ENCODE data around the gene P3H2.

P3H2 gene

GRCh38 chr3:190016966-190017365 lies 103.7 kb downstream of the P3H2 start:
- TF ChIP-seq TAF1 (IDR thresholded peaks at IDR 0.05; ENCODE audit: borderline replicate concordance, insufficient read depth, low read length) (no peak), FOXP2 (optimal IDR thresholded peaks at IDR 0.05; ENCODE audit: borderline replicate concordance, extremely low read depth, extremely low read length, insufficient read depth) (no peak), REST (IDR thresholded peaks at IDR 0.05; ENCODE audit: insufficient read depth in 1 of 2, low read depth in 2 of 2, low read length in 2 of 2) (no peak)

- no peak for TF ChIP-seq SIN3A (IDR thresholded peaks at IDR 0.05; ENCODE audit: borderline replicate concordance, insufficient read depth, low read length)
- TF ChIP-seq FOXP2 (optimal IDR thresholded peaks at IDR 0.05; ENCODE audit: borderline replicate concordance, extremely low read depth, extremely low read length, insufficient read depth): no peak
Observed at GRCh38 chr3:190014940-190015339, 105.8 kb downstream of the P3H2 start.

- TF ChIP-seq POLR2AphosphoS5 (IDR thresholded peaks at IDR 0.05; ENCODE audit: low read depth, low read length): no peak
- no peak for TF ChIP-seq REST (IDR thresholded peaks at IDR 0.05; ENCODE audit: insufficient read depth in 1 of 2, low read depth in 2 of 2, low read length in 2 of 2)
- TF ChIP-seq SIN3A (IDR thresholded peaks at IDR 0.05; ENCODE audit: borderline replicate concordance, insufficient read depth, low read length): no peak
- no peak for TF ChIP-seq TAF1 (IDR thresholded peaks at IDR 0.05; ENCODE audit: borderline replicate concordance, insufficient read depth, low read length)
- TF ChIP-seq FOXP2 (optimal IDR thresholded peaks at IDR 0.05; ENCODE audit: borderline replicate concordance, extremely low read depth, extremely low read length, insufficient read depth): no peak
Observed at GRCh38 chr3:190013943-190014924, 106.5 kb downstream of the P3H2 start.

- TF ChIP-seq REST (IDR thresholded peaks at IDR 0.05; ENCODE audit: insufficient read depth in 1 of 2, low read depth in 2 of 2, low read length in 2 of 2) (no peak), FOXP2 (optimal IDR thresholded peaks at IDR 0.05; ENCODE audit: borderline replicate concordance, extremely low read depth, extremely low read length, insufficient read depth) (no peak), SIN3A (IDR thresholded peaks at IDR 0.05; ENCODE audit: borderline replicate concordance, insufficient read depth, low read length) (no peak), POLR2AphosphoS5 (IDR thresholded peaks at IDR 0.05; ENCODE audit: low read depth, low read length) (no peak), TAF1 (IDR thresholded peaks at IDR 0.05; ENCODE audit: borderline replicate concordance, insufficient read depth, low read length) (no peak)
Observed at GRCh38 chr3:190012784-190013183, 107.9 kb downstream of the P3H2 start.

- TF ChIP-seq SIN3A (IDR thresholded peaks at IDR 0.05; ENCODE audit: borderline replicate concordance, insufficient read depth, low read length) (no peak), POLR2AphosphoS5 (IDR thresholded peaks at IDR 0.05; ENCODE audit: low read depth, low read length) (no peak), TAF1 (IDR thresholded peaks at IDR 0.05; ENCODE audit: borderline replicate concordance, insufficient read depth, low read length) (no peak), FOXP2 (optimal IDR thresholded peaks at IDR 0.05; ENCODE audit: borderline replicate concordance, extremely low read depth, extremely low read length, insufficient read depth) (no peak), REST (IDR thresholded peaks at IDR 0.05; ENCODE audit: insufficient read depth in 1 of 2, low read depth in 2 of 2, low read length in 2 of 2) (no peak)
Observed at GRCh38 chr3:190012314-190012782, 108.3 kb downstream of the P3H2 start.

Measured in PFSK-1 (cell line).